GM18861 (cell line): ENCODE measurements around the gene TP53TG3D.
"Not testable (repeated sequence)": the region's sequence is repeated elsewhere in the genome, so short reads cannot be mapped to it uniquely, and the experiment has no call there.

Source experiments
- ATAC-seq: cut with Tn5 transposase; IDR thresholded peaks from one replicate; pipeline ENCODE4 v1.9.1; 2021; ENCODE audit not compliant: unreplicated experiment

The TP53TG3D gene

GRCh38 chr16:32252986-32253385 lies at the start of gene TP53TG3D:
TSS of gene TP53TG3D (plus strand) at chr16:32253286. CDS start at chr16:32253354, 68 bp downstream.
- not testable (repeated sequence) for ATAC-seq

DNA sequence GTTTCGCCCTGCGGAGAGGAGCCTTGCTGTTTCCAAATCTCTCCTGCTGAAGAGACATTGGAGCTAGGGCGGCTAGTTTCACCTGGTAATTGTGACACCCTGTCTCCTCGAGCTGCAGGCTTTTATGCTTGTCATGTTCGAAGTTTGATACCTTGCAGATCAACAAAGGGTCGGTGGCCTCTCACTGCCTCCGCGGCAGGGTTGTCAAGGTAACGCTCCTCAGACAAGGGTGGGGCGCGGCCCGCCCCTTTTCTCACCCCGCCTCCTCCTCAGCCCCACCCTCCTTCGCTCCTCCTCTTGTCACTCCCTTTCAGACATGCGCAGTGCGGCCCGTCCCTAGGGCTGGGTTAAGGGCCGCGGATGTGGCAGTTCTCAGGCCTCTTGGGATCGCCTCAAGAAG lies 421 bp downstream of the TP53TG3D start:
- not testable (repeated sequence) for ATAC-seq

GRCh38 chr16:32261526-32261925 lies 8.4 kb downstream of the TP53TG3D start:
- ATAC-seq: not testable (repeated sequence)

- ATAC-seq: not testable (repeated sequence)
These were observed 10.5 kb downstream of the TP53TG3D start for GRCh38 chr16:32263552-32263951.

DNA sequence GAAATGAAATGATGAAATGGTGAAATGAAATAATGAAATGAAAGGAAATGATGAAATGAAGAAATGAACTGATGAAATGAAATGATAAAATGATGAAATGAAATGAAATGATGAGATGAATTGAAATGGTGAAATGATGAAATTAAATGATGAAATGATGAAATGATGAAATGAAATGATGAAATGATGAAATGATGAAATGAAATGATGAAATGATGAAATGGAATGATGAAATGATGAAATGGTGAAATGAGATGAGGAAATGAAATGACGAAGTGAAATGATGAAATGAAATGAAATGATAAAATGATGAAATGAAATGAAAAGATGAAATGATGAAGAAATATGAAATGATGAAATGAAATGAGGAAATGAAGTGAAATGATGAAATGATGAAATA lies 28.8 kb downstream of the TP53TG3D start:
- ATAC-seq: not testable (repeated sequence)

DNA sequence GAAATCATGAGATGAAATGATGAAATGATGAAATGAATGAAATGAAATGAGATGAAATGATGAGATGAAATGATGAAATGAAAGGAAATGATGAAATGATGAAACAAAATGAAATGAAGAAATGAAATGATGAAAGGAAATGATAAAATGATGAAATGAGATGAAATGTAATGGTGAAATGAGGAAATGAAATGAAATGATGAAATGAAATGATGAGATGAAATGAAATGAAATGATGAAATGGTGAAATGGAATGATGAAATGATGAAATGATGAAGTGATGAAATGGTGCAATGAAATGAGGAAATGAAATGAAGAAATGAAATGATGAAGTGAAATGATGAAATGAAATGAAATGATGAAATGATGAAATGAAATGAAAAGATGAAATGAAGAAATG lies 29.9 kb downstream of the TP53TG3D start:
- not testable (repeated sequence) for ATAC-seq

- ATAC-seq: not testable (repeated sequence)
These were observed 30.9 kb downstream of the TP53TG3D start for GRCh38 chr16:32283917-32284495.

- not testable (repeated sequence) for ATAC-seq
These were observed 32.0 kb downstream of the TP53TG3D start for GRCh38 chr16:32284800-32285796.

DNA sequence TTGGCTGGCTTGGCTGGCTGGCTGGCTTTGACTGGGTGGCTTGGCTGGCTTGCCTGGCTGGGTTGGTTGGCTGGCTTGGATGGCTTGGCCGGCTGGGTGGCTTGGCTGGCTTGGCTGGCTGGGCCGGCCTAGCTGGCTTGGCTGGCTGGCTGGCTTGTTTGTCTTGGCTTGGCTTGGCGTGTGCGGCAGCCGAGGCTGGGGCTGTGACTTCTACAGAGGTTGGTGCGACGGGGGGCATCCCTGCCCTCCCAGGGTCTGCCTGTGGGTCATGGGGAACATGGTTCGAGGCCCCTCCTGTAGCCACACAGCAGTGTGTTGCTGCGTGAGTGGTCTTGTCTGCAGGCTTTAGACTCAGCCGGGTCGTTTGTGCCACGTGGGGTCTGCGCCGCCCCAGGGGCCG lies 33.1 kb downstream of the TP53TG3D start:
- ATAC-seq: not testable (repeated sequence)

- ATAC-seq: not testable (repeated sequence)
These were observed 34.7 kb downstream of the TP53TG3D start for GRCh38 chr16:32287743-32288142.

DNA sequence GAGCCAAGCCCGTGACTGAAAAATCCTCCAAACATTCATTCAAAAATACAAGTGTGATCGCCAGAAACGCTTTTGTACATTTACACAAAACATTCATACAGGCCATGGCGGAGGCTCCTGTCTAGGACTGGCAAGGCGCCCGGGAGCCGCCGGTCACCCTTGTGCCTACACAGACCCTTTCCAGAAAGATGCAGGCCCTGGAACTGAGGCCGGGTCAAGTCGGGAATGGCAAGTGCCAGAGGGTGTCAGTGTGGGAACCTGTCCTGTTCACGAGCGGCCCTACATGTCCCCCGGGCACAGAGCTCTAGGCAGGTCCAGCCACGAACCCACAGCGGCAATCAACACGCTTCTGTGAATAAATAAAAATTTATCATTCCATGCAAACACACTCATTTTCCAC lies 36.1 kb downstream of the TP53TG3D start:
- ATAC-seq: not testable (repeated sequence)

DNA sequence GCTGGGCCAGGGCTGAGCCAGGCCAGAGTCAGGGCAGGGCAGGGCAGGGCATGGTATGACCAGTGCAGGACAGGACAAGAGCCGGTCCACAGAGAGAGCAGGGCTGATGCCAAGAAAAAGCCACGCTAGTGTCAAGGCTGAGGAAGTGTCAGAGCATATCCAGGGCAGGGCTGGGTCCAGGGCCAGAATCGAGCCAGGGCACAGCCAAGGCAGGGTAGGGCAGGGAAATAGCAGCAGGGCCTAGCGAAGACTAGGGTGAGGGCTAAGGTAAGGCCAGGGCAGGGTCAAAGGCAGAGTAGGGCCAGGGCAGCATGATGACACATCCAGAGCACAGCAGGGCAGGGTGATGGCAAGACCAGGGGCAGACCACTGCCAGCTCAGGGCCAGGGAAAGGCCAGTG lies 49.7 kb downstream of the TP53TG3D start:
- ATAC-seq: not testable (repeated sequence)
